T-helper 9 cell (primary cell): ENCODE data around the gene SDK1.

Experiments
- DNase-seq: peaks from one replicate; pipeline ENCODE4 v3.0.0-alpha.2; 2020

Gene SDK1

GRCh38 chr7:3893151-3893788, 592.2 kb downstream of the SDK1 start:
- DNase-seq = no peak

GRCh38 chr7:3893789-3894153, 592.7 kb downstream of the SDK1 start:
- no peak for DNase-seq

GRCh38 chr7:3895341-3896116, 594.5 kb downstream of the SDK1 start:
- no peak for DNase-seq

- no peak for DNase-seq
These were observed 595.2 kb downstream of the SDK1 start for GRCh38 chr7:3896169-3896765.

GRCh38 chr7:3897430-3898372, 596.6 kb downstream of the SDK1 start:
- peak; percentile 18 for DNase-seq

GRCh38 chr7:3899559-3899991, 598.5 kb downstream of the SDK1 start:
- no peak for DNase-seq

- DNase-seq = no peak
These were observed 607.1 kb downstream of the SDK1 start for GRCh38 chr7:3908153-3908552.

- DNase-seq = no peak
These were observed 608.1 kb downstream of the SDK1 start for GRCh38 chr7:3909128-3909527.

- no peak for DNase-seq
These were observed 609.0 kb downstream of the SDK1 start for GRCh38 chr7:3910054-3910453.

GRCh38 chr7:3911685-3912084, 610.6 kb downstream of the SDK1 start:
- DNase-seq = no peak

- no peak for DNase-seq
These were observed 611.2 kb downstream of the SDK1 start for GRCh38 chr7:3912291-3912690.

- no peak for DNase-seq
These were observed 613.2 kb downstream of the SDK1 start for GRCh38 chr7:3914051-3914775.

- DNase-seq = no peak
These were observed 614.4 kb downstream of the SDK1 start for GRCh38 chr7:3915337-3915878.

GRCh38 chr7:3916146-3916545, 615.1 kb downstream of the SDK1 start:
- no peak for DNase-seq

GRCh38 chr7:3917436-3917835, 616.4 kb downstream of the SDK1 start:
- no peak for DNase-seq

GRCh38 chr7:3918576-3918975, 617.5 kb downstream of the SDK1 start:
- no peak for DNase-seq

GRCh38 chr7:3922175-3922635, 621.2 kb downstream of the SDK1 start:
- no peak for DNase-seq

- DNase-seq = no peak
These were observed 622.4 kb downstream of the SDK1 start for GRCh38 chr7:3923307-3923918.

- DNase-seq = no peak
These were observed 623.2 kb downstream of the SDK1 start for GRCh38 chr7:3924277-3924676.

- DNase-seq = no peak
These were observed 626.5 kb downstream of the SDK1 start for GRCh38 chr7:3927446-3928110.
